HG02938 (cell line): ENCODE measurements around the gene SNIP1.
"Not testable (repeated sequence)": the region's sequence is repeated elsewhere in the genome, so short reads cannot be mapped to it uniquely, and the experiment has no call there.

ENCODE experiments used
- ATAC-seq: cut with Tn5 transposase; IDR thresholded peaks from one replicate; pipeline ENCODE4 v1.9.1; 2021; ENCODE audit warnings: mild to moderate bottlenecking, moderate library complexity; ENCODE audit not compliant: unreplicated experiment

Gene SNIP1

DNA sequence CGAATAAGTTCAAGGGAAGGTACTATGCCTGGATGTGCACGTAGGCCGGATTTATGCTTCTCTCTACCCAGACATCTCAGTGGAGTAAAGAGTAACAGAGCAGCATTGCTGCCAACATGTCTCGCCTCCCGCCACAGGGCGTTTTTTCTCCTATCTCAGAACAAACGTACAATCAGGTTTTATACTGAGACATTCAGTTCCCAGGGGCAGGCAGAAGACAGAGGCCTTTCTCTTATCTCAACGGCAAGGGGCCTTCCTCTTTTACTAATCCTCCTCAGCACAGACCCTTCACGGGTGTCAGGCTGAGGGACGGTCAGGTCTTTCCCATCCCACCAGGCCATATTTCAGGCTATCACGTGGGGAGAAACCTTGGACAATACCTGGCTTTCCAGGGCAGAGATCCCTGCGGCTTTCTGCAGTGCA, 5.9 kb upstream of the SNIP1 start:
- not testable (repeated sequence) for ATAC-seq

DNA sequence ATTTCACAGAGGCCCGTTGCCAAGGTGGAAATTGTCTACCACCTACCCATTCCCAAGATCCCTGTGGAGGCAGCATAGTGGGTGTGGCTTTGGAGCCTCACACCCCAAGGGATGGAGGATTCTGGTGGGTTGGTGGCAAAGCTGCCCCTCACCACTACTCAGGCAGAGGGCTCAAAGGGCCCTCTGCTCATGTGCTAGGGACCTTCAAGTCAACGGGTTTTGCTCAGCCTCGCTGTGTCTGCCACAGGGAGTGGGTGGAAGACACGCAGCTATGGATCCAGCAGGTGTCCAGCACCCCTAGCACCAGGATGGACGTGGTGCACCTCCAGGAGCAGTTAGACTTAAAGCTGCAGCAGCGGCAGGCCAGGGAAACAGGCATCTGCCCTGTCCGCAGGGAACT, 5.0 kb upstream of the SNIP1 start:
- no peak for ATAC-seq

DNA sequence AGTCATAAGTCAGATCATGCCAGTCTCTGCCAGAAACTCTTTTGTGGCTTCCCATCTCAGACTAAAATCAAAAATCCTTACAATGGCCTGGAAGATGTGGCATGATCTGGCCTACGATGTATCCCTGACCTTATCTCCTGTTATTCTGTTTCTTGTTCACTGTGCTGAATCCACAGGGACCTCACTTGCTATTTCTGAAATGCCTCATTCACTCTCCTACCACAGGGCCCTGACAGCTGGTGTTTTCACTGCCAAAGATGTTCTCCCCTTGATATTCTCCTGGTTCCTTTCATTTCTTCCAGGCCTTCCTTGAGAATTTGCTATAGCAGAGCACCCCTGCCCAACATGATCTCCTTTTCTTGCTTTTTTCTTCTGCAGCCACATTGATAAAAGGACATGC, 4.3 kb upstream of the SNIP1 start:
- ATAC-seq = no peak

DNA sequence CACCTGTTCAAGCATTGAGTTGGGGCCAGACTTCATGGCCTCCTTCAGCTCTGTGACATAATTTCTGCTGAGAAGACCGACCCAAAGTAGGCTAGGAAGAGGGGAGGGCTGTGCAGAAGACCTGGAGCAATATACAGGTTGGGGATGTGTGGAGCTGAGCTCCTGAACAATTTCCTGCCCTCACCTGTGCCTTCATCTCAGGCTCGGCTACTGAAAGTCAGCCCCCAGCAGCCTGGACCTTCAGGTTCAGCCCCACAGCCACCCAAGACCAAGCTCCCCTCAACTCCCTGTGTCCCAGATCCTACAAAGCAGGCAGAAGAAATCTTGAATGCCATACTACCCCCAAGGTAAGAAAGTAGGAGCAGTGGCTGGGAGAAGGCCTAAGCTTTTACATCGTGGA, 3.3 kb upstream of the SNIP1 start:
- ATAC-seq = no peak

DNA sequence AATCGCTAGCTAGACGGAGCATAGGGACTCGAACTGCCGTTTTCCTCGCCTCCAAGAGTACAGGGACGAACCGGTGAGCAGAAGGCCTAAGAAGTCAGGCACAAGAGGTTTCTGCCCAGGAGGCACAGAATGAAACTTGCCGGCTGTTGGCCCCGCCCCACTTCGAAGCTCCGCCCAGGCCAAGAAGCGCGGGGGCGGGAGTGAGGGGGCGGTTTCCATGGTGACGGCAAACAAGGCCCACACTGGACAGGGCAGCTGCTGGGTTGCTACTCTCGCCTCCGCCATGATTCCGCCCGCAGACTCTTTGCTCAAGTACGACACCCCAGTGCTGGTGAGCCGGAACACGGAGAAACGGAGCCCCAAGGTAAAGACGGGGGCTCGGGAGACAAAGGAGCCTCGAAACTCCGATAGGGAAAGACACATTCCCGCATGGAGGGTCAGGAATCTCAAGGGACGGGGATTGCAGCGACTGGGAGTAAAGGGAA, 2.7 kb upstream of the SNIP1 start, which contains the start of gene DNALI1:
Gene DNALI1, plus strand, starts transcription at position 229 of the 485 bp plus-strand sequence. Its CDS starts 55 bp downstream, at position 284.
- no peak for ATAC-seq

DNA sequence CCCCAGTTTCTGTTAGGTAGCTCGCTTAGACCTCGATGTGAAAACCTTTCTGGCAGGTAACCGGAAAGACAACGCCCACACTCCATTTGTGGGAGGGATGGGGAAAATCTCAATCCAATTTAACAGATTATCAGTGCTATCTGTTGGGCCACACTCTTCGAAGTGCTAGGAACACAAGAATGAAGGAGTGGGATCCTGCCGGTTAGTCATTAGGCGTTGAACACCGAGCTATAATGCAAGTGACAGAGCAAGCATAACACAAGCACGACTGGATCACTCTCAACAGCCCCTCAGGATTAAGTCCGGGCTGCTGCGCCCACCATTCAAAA, 531 bp downstream of the SNIP1 start:
- ATAC-seq = no peak

DNA sequence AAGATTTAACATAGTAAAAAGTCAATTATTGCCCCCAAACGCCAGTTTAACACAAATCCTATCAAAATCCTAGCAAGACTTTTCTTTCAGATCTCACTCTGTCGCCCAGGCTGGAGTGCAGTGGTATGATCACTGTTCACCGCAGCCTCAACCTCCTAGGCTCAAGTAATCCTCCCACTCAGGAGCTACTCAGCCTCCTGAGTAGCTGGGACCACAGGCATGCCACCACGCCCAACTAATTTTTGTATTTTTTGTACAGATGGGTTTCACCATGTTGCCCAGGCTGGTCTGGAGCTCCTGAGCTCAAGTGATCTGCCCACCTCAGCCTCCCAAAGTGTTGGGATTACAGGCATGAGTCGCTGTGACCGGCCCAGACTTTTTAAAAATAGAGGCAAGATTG, 4.8 kb downstream of the SNIP1 start:
- ATAC-seq = no peak

DNA sequence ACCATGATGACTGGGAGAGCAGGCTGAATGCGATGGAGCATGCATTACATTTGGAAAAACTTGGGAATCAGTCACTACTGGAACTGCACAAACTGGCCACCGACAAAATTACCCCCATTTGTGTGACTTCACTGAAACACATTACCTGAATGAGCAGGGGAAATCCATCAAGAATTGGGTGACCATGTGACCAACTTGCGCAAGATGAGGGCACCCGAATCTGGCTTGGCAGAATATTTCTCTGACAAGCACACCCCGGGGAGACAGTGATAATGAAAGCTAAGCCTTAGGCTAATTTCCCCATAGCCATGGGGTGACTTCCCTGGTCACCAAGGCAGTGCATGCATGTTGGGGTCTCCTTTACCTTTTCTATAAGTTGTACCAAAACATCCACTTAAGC, 9.1 kb downstream of the SNIP1 start:
- no peak for ATAC-seq

DNA sequence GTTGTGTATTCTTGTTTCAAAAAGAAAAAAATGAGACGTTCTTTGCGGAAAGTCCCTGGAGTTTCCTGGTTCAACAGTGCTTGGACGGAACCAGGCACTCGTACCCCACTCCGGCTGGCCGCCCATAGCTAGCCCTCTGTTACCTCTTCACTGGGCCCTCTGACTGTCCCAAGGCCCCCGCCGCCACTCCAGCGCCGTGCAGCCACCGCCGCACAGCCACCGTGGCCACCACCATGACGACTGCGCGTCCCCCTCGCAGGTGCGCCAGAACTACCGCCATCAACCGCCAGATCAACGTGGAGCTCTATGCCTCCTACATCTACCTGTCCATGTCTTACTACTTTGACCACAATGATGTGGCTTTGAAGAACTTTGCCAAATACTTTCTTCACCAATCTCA, 9.6 kb downstream of the SNIP1 start:
- no peak for ATAC-seq

DNA sequence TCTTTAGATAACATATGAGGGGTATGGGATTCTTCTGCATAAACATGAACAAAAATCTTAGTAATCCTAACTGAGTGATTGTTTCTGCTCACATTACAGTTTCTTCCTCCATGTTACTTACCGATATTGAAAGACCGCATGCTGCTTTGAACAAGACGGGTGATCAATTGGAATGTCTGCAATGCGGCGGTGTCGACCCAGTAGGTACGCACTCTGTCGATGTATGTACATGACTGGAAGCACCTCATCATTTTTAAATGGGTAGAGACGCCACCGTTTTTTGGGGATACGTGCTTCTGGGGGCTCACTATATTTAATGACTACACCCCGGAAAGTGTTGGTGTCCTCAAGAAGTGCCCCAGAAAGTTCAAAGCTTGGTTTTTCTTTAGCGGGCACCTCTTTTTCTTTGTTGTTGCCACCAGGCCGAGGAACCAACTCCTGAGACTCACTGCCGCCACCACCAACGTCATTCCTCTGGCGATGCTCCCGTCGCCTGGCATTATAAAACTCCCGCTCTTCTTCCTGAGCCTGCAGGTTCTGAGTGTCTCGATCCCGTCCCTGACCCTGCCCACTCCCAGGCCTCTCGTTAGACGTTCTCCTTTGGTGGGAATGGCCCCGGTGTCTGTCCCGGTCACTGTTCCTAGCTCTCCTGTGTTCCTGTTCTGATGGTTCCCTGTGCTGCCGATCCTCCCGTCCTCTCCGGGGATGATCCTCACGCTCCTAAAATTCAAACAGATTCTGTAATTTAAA, 13.9 kb downstream of the SNIP1 start:
- ATAC-seq = no peak

DNA sequence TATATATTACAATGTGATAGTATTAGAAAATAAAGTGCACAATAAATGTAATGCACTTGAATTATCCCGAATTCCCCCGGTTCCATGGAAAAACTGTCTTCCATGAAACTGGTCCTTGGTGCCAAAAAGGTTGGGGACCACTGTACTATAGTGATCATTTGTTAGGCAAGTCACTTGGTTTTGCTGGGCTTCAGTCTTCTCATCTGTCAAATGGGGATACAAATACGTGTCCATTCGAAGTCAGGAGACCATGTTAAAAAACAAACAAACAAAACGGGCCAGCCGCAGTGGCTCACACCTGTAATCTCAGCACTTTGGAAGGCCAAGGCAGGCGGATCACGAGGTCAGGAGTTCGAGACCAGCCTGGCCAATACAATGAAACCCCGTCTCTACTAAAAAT, 14.9 kb downstream of the SNIP1 start:
- not testable (repeated sequence) for ATAC-seq

DNA sequence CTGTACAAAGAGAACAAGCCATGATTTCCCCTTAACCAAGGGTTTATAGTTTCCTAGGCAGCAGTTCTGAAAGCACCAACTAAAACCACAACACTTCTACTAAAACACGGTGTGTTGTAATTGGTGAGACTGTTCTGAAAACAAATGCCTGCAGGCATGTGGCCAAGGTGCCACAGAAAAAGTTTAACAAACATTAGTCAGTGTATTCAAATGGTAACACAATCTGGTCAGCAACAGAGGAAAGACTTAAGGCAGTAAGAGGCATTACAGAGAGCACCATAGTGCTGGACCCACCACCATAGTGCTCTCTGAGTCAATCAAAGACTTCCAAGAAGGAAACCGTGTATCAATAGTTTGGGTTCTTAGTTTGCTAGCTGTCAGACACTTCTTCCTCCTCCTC, 16.7 kb downstream of the SNIP1 start:
- ATAC-seq = no peak

DNA sequence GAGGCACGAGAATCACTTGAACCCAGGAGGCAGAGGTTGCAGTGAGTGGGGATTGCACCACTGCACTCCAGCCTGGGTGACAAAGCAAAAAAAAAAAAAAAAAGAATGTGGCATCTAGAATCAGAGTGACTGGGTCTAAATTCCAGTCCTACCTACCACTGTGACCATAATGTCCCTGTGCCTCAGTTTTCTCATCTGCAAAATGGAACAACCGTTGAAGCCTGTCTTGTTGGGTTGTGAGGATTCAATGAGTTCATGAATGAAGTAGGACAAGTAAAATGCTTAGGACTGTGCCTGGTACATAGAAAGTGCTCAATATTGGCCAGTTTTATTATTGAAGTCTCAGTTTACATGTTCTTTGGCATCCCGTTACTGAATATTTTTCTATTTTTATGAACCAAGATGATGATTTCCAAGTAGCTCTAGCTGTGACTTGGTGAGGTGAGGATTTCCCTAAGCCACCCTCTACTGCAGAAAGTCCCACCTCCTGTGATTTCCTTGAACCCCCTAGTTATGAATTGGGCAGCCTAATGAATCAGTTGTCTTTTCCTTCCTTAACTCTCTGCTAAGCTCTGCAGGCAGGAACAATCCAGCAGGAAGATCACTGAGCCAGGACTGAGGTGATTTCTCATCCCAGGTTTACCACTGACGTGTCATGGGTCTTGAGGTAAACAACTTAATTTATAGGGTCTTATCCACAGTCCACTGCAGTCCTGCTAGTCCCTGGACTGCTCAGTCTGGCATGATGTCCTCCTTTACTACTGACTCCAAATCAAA, 20.6 kb downstream of the SNIP1 start:
- ATAC-seq = no peak

DNA sequence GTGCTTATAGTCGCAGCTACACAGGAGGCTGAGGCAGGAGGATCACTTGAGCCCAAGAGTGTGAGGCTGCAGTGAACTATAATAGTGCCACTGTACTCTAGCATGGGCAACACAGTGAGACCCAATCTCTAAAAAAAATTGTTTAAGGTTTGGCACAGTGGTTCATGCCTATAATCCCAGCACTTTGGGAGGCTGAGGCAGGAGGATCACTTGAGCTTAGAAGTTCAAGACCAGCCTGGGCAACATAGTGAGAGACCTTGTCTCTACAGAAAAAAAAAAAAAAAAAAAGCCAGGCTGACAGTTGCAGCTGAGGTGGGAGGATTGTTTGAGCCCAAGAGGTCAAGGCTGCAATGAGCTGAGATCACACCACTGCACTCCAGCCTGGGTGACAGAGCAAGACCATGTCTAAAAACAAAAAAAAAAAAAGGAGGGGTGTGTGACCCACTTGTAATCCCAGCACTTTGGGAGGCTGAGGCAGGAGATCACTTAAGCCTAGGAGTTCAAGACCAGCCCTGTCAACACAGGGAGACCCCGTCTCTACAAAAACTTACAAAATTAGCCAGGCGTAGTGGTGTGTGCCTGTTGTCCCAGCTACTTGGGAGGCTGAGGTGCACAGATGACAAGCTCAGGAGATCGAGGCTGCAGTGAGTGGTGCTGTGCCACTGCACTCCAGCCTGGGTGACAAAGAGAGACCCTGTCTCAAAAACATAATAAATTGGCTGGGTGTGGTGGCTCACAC, 21.5 kb downstream of the SNIP1 start:
- ATAC-seq = not testable (repeated sequence)

DNA sequence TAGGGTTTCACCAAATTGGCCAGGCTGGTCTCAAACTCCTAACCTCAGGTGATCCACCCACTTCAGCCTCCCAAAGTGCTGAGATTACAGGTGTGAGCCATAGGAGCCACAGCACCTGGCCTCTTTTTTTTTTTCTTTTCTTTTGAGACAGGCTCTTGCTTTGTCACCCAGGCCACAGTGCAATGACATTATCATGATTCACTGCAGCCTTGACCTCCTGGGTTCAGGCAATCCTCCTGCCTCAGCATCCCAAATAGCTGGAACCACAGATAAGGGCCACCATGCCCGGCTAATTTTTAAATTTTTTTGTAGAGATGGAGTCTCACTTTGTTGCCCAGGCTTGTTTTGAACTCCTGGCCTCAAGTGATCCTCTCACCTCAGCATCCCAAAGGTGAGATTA, 24.2 kb downstream of the SNIP1 start:
- ATAC-seq = not testable (repeated sequence)

DNA sequence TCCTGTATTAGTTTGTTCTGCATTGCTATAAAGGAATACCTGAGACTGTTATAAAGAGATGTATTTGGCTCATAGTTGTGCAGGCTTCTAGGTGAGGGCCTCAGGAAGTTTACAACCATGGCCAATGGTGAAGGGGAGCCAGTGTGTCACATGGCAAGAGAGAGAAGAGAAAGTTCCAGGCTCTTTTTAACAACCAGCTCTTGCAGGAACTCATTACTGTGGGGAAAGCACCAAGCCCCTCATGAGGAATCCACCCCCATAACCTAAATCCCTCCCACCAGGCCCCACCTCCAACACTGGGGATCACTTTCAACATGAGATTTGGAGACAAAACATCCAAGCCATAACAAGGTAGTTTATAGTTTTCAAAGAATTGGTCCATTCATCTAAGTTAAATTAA, 34.5 kb downstream of the SNIP1 start:
- ATAC-seq = no peak

DNA sequence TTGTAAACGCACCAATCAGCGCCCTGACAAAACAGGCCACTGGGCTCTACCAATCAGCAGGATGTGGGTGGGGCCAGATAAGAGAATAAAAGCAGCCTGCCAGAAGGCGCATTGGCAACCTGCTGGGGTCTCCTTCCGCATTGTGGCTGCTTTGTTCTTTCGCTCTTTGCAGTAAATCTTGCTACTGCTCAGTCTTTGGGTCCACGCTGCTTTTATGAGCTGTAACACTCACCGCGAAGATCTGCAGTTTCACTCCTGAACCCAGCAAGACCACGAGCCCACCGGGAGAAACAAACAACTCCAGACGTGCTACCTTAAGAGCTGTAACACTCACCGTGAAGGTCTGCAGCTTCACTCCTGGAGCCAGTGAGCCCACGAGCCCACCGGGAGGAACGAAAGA, 35.2 kb downstream of the SNIP1 start:
- not testable (repeated sequence) for ATAC-seq

DNA sequence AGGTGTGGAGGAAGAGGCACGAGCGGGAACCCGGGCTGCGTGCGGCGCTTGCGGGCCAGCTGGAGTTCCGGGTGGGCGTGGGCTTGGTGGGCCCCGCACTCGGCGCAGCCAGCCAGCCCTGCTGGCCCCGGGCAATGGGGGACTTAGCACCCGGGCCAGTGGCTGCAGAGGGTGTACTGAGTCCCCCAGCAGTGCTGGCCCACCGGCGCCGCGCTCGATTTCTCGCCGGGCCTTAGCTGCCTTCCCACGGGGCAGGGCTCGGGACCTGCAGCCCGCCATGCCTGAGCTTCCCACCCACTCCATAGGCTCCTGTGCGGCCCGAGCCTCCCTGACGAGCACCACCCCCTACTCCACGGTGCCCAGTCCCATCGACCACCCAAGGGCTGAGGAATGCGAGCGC, 35.9 kb downstream of the SNIP1 start:
- not testable (repeated sequence) for ATAC-seq

DNA sequence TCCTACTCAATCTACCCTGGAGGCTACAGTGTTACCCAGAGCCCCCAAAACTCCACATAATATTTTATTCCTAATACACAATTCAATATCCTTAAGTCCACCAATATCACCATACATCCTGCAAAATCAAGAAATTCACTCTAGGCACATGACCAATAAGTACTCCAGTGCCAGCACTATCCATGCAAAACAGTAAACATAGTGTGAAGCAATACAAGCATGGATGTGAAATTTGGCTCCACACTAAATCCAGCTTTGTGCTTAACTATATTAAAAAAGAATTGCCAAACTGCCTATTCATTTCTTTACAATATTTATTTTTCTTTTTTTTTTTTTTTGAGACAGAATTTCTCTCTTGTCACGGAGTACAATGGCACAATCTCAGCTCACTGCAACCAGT, 36.5 kb downstream of the SNIP1 start:
- ATAC-seq = no peak

DNA sequence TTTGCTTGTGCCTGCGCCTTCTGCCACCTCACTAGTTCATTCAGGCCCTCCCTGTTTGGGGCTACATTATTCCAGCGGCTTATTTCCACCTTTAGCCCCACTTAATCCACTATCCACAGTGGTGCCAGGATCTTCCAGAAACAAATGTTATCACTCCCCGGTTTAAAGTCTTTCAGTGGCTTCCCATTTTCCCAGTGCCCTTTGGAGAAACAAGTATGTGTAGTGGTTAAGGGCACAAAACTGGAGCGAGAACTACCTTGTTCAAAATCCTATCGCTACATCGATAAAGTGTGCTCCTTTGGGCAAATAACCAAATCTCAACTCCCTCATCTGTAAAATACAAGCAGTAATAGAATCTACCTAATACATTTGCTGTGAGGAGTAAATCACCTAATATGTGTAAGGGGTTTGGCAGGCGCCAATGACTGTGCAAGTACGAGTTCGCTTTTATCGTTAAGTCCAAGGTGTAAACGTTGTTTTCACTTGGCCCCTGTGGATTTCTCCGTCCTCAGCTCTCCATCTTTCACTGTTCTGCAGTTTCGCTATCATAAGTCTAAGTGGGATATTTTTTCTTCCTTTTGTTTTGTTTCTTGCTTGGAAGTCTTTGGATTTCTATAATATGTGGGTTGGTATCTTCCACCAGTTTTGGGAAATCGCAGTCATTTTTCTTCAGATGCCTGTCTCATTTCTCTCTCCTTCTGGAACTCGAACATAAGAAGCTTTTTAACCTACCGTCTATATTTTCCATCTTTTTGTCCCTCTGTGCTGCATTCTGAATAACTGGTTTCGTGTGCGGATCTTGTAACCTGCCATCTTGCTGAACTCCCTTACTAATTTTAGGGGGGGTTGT, 38.7 kb downstream of the SNIP1 start:
- no peak for ATAC-seq
